GM12801 (cell line): Measurements from ENCODE around the gene OLFML2A.

ENCODE experiments used
- CTCF ChIP-seq: IDR thresholded peaks from one replicate; pipeline ENCODE4 v1.5.1; 2011; ENCODE audit warnings: control low read depth; ENCODE audit not compliant: insufficient read length; ENCODE audit errors: extremely low read depth

OLFML2A gene

GRCh38 chr9:124761710-124762109 is 15.2 kb upstream of the OLFML2A start:
- no peak for TF ChIP-seq CTCF

- no peak for TF ChIP-seq CTCF
These were observed 14.3 kb upstream of the OLFML2A start for GRCh38 chr9:124762633-124763032.

- no peak for TF ChIP-seq CTCF
These were observed 12.0 kb upstream of the OLFML2A start for GRCh38 chr9:124764774-124765438.

GRCh38 chr9:124765439-124765835 is 11.5 kb upstream of the OLFML2A start:
- no peak for TF ChIP-seq CTCF

GRCh38 chr9:124766326-124766725 is 10.6 kb upstream of the OLFML2A start:
- TF ChIP-seq CTCF, result no peak

- no peak for TF ChIP-seq CTCF
These were observed 9.9 kb upstream of the OLFML2A start for GRCh38 chr9:124766815-124767554.

- TF ChIP-seq CTCF, result no peak
These were observed 9.1 kb upstream of the OLFML2A start for GRCh38 chr9:124767821-124768220.
